ENCODE results near the gene RNU1-1.
"Not testable (repeated sequence)": the region's sequence is repeated elsewhere in the genome, so short reads cannot be mapped to it uniquely, and the experiment has no call there.

The RNU1-1 gene

DNA sequence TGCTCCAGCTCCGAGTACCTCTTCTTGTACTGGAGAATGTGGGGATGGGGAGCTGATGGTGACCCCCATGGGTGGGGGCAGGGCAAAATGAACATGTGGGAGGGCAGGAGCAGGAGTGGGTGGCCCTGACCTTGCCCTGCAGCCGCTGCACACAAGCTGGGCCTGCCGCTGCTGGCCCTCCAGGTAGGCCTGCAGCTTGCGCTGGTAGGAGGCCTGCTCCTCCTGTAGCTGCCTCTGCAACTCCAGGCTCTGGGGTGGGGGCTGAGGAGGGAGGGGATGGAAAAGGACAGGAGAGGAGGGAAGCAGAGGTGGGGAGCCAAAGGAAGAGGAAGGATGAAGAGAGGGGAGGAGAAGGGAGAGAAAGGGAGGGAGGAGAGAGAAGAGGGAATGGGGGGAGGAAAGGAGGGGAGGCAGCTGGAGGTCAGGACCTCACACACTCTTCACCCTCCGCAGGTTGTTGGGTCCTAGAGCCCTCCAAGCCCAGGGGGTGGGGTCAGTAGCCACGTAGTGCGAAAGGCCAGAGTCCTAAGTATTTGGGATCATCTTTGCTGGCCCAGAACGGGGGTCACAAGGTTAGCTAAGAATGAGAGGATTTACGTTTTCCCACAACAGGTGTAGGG is 22.9 kb downstream of the RNU1-1 start:
- no peak for DNase-seq

DNA sequence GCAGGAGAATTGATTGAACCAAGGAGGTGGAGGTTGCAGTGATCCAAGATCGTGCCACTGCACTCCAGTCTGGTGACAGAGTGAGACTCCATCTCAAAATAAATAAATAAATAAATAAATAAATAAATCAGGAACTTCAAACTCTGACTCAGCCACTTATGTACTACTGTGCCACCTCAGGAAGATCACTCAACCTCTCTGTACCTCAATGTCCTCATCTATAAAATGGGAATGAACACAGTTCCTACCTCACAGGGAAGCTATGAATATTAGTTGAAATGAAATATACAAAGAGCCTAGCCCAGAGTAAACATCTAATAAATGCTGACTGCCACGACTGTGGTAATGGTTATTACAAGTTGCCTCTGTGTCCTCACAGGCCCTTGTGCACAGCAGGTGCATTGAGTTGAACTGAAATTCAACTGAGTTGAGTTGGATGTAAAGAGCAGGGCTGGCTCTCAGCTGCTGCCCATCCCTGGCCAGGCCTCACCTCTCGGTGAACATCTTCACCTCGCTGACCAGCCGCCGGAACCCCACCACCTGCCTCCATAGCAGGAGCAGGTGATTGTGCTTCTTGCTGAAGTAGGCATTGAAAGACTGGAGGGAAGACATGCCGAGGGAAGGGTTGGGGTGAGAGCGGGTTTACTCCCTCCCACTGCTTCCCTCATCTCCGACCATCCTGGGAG is 24.7 kb downstream of the RNU1-1 start:
- not testable (repeated sequence) for DNase-seq

DNA sequence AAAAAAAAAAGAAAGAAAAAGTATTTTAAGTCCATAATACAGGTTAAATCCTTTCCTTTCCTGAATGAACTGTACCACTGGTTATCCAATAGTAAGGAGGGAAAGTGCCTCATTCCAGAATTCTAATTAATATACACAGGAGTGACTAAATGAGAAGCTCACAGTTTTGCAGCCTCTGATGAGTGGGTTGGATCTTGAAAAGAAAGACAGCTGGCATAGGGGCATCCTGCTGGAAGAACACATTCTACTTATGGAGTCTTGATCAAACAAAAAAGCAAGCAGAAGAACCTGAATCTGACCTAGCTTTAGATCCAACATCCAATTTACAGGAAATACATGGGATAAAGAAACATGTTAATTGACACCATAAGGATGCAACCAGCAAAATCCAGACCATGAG is 27.1 kb downstream of the RNU1-1 start:
- DNase-seq = not testable (repeated sequence)

DNA sequence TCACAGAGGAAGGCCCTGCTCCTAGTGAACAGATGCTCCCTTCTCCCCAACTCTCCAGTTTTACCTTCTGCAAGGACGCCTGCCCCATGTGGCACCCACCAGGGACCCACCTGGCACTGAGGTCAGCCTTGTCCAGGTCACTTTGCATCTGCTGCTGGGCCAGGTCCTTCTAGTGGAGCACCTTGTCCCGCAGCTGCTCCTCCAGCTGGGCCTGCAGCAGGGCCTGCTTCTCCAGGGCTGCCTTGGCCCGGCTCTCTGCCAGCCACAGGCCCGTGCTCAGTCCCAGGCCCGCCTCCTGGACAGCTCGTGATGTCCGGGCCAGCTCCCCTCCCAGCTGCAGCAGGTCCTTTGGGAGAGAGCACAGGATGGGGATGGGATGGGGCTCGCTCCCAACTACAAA is 27.8 kb downstream of the RNU1-1 start:
- DNase-seq = not testable (repeated sequence)

DNA sequence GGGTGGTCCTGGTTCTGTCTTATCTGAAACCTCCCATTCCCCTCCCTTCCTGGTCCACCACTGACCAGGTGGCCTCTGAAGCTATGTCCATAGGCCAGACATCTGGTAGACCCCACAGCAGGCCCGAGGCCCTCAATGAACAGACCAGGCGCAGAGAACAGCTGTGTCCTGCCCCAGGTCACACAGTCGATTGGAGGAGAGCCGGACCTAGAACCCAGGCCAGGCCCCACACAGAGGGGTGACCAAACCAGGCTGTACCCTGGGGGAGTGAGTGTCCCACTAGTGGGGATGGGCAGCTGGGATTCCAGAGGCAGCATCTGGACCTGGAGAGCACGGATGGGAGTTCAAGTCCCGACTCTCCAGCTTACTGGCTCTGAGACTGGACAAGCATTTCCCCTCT is 29.2 kb downstream of the RNU1-1 start:
- DNase-seq = no peak

DNA sequence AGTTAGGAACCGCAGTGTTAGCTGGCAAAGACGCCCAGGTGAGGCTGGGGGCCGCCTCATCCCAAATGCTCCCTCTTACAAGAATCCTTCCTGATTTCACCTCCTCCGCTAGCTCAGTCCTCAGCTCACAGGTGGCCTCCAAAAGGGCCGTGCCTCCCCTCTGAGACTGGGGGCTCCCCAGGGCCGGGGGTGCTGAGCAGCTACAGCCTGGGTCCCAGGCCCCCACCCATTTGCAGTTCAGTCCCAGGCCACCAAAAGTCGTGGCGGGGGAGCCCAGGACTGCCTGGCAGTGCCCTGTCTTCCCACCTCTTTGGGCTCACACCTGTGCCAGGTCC is 29.6 kb downstream of the RNU1-1 start:
- DNase-seq = no peak

DNA sequence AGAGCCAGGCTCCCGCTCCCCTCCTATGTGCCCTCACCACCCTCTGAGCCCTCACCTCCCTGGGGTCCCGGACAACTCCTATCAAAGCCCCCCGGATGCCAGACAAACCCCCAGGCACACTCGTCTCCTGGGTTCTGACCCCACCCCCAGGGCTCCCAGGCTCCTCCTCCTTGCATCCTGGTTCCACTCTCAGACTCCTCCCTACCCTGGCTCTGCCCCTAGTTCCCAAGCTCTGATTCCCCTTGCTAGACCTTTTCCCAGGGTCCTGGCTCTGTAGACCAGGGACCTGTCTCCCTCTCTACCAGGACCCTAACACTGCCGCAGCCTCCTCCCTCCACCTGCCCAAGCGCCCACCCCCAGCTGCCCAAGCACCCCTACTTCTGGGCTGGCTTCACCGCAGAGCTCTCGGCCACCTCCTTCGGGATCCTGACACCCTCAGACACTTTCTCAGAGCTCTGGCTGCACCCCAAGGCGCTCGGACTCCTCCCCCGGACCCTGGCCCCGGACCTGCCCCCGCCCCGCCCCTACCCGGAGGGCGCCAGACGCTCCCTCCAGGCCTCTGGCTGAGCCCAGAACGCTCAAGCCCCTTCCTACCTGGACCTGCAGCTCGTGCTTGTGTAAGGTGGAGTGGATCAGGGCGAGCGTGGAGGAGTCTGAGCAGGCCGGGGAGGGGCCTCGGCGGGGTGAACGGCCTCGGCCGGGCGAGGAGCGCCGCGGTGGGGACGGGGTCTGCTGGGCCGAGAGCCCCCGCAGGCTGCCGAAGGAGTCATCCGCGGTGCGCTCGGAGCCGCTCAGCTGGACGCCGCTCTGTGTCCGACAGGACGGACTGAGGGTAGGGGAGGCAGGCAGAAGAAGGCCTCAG is 30.2 kb downstream of the RNU1-1 start:
- not testable (repeated sequence) for DNase-seq

DNA sequence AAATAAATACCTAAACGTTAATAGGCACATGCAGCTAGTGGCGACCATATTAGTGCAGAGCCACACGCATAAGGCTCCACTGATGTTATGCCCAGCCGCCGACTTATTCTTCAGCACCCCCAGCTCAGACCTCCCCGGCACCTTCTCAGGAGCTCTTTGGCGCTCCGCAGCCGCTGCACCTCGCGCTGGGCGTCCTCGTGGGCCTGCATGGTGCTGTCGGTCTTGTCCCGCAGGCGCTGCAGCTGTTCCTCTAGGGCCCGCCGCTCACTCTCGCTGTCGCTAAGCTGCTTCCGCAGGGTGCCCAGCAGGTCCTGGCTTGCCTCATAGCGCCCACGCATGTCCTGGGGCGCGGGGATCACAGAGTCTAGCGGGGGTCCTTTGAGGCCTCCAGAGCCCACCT is 30.9 kb downstream of the RNU1-1 start:
- not testable (repeated sequence) for DNase-seq

DNA sequence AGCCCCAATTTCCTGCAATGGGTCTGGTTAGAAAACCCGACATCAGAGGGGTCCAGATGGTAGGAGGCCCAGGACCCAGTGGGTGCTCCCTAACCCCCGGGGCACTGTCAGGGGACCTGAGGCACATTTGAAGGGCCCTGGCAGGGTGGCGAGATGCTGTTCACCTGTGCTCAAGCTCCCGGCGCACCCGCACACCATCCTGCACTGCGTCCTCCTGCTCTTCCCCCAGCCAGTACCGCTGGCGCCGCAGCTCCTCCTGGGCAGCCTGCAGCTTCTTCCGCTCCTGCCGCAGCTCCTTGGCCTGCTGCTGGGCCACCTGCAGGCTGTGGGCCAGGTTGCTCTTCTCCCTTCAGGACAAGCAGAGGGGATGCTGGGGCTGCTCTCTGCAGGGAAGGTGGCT is 36.0 kb downstream of the RNU1-1 start:
- DNase-seq = no peak

DNA sequence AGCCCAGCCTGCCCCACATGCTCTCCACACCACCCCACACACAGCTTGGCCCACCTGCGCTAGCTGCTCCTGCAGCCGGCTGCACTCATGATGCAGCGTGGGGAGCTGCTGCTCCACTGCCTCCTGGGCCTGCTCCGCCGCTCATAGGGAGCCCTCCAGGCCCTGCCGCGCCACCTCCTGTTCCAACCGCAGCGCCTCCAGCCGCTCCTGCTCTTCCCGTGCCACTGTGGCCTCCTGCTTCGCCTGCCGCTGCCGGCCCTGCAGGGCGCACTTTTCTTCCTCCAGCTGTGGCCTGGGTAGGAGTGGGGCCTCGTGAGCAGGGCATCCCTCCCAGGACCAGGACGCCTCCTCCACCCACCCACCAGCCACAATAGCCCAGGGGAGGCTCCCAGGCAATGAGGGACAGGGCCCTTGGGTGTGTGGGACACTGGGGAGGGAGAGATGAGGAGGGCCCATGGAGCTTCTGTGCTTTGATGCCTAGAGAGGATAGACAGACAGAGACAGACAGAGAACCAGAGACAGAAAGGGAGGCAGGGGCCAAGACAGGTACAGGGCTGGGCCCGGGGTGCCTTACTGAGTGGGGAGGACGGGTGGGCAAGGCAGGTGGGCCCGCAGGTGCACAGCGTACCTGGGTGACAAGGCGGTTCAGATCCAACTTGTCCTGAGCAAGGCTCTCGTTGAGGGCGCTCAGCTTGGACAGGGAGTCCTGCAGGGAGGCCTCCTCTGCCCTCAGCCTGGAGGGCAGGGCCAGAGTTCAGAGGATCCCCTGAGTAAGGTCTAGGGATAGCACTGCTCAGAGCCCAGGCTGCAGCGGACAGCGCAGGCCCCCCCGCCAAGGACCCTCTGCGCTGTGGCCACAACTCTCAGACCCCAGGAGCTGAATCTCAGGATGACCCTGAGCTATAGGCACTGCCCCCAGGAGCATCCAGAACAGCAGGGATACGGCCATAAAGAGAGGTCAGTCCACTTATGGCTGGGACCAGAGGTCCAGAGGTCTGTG is 38.0 kb downstream of the RNU1-1 start:
- DNase-seq = not testable (repeated sequence)

DNA sequence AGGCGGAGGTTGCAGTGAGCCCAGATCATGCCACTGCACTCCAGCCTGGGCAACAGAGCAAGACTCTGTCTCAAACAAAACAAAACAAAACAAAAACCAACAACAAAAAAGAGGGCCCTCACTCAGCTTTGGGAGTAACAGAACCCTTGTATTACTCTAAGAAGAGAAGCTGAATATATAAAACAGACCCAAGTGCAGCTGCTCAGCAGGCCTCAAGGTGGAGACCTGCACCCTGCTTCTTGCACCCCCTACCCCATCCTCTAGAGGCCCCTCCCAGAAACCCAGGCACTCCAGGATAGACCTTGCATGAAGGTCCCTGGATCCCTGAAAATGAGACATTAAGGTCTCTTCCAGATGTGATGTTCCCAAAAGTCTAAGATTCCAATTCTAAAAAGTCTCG is 39.2 kb downstream of the RNU1-1 start:
- peak; percentile 21 for DNase-seq

DNA sequence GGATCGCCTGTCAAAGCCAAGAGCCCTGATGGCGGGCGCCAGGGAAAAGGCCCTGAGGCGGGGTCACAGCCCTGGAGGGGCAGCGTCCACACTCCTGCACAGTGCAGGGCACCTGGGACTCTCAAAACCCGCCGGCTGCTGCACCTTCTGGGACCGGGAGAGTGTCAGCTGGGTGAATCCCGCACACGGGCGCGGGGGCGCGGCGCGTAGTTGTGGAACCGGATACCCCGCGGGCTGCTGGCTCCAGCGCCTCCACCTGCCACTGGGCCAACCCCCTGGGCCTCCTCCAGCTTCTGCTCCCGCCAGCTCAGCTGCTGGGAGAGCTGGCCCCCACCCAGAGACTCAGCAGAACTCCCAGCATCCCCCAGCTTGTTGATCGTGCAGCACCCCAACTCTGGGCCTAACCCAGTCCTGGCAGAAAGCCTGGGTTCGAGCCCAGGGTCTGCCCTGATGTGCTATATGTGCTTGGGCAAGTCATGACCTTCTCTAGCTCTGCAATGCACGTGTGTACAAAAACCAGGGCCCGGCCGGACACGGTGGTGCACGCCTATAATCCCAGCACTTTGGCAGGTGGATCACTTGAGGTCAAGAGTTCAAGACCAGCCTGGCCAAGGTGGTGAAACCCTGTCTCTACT is 39.8 kb downstream of the RNU1-1 start:
- no peak for DNase-seq

DNA sequence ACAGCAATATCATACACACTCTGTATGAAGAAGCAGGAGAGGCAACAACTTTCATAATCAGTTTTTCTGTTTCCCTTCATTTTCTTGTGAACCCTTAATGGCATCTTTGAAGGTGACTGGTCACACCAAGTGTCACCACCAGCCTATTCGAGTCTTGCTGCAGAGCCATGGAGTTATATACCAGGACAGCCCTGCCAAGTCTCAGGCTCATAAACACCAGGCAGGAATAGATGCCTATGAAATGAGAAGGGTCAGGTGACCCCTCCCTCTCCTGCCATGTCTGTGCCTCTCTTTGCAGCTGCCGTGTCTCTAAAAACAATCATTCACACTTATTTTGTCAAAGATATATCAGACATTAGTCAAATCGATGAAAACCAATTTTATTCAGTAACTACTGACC is 45.5 kb downstream of the RNU1-1 start:
- no peak for DNase-seq

DNA sequence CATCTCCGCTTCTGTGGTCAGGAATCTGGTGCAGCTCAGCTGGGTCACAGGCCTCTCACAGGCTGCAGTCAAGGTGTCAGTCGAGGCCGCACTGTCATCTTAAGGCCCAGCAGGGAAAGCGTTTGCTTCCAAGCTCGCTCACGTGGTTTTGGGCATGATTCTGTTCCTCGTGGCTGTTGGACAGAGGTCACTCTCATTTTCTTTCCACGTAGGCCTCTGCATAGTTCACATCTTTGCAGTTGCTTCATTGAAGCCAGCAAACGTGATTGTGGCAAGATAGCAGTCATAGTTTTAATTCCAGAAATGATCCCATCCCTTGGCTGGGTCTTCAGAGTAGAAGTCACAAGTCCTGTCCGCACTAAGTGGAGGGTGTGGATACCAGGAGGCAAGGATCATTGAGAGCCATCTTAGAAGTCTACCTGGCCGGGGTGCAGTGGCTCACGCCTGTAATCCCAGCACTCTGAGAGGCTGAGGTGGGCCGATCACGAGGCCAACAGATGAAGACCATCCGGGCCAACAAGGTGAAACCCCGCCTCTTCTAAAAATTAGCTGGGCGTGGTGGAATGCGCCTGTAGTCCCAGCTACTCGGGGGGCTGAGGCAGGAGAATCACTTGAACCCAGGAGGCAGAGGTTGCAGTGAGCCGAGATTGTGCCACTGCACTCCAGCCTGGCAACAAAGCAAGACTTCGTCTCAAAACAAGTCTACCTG is 49.0 kb downstream of the RNU1-1 start:
- no peak for DNase-seq

All from DMS53 (cell line).